Activated effector memory CD4-positive, alpha-beta T cell treated with Interleukin-2 at 50 U/mL for 16 hours (primary cell): ENCODE results near the gene ATP8A2.

Source experiments
- DNase-seq: peaks from one replicate; pipeline ENCODE4 v3.0.0-alpha.2; 2020

The ATP8A2 gene

GRCh38 chr13:25645681-25646080, 273.9 kb downstream of the ATP8A2 start:
- DNase-seq, result no peak

GRCh38 chr13:25649001-25649633, 277.3 kb downstream of the ATP8A2 start:
- no peak for DNase-seq

GRCh38 chr13:25652764-25653163, 281.0 kb downstream of the ATP8A2 start:
- no peak for DNase-seq

GRCh38 chr13:25654322-25654721, 282.5 kb downstream of the ATP8A2 start:
- DNase-seq, result no peak

GRCh38 chr13:25657157-25657556, 285.4 kb downstream of the ATP8A2 start:
- no peak for DNase-seq

GRCh38 chr13:25659091-25659795, 287.5 kb downstream of the ATP8A2 start:
- no peak for DNase-seq

- no peak for DNase-seq
Measured at GRCh38 chr13:25660996-25661395, 289.2 kb downstream of the ATP8A2 start.

- DNase-seq, result no peak
Measured at GRCh38 chr13:25662516-25662915, 290.7 kb downstream of the ATP8A2 start.

GRCh38 chr13:25668345-25668744, 296.6 kb downstream of the ATP8A2 start:
- DNase-seq, result no peak

GRCh38 chr13:25673711-25674110, 301.9 kb downstream of the ATP8A2 start:
- DNase-seq, result no peak

- DNase-seq, result no peak
Measured at GRCh38 chr13:25674371-25674770, 302.6 kb downstream of the ATP8A2 start.

- no peak for DNase-seq
Measured at GRCh38 chr13:25675060-25675459, 303.3 kb downstream of the ATP8A2 start.

GRCh38 chr13:25677956-25678355, 306.2 kb downstream of the ATP8A2 start:
- no peak for DNase-seq

GRCh38 chr13:25678398-25678797, 306.6 kb downstream of the ATP8A2 start:
- no peak for DNase-seq

GRCh38 chr13:25679159-25679558, 307.4 kb downstream of the ATP8A2 start:
- DNase-seq, result no peak

GRCh38 chr13:25679936-25680335, 308.2 kb downstream of the ATP8A2 start:
- no peak for DNase-seq

GRCh38 chr13:25682276-25682675, 310.5 kb downstream of the ATP8A2 start:
- DNase-seq, result no peak

GRCh38 chr13:25683056-25683455, 311.3 kb downstream of the ATP8A2 start:
- DNase-seq, result no peak

GRCh38 chr13:25683662-25684370, 312.0 kb downstream of the ATP8A2 start:
- no peak for DNase-seq

GRCh38 chr13:25684491-25684890, 312.7 kb downstream of the ATP8A2 start:
- DNase-seq, result no peak

- no peak for DNase-seq
Measured at GRCh38 chr13:25686831-25687470, 315.2 kb downstream of the ATP8A2 start.

- DNase-seq, result no peak
Measured at GRCh38 chr13:25687471-25688225, 315.9 kb downstream of the ATP8A2 start.

- DNase-seq, result no peak
Measured at GRCh38 chr13:25688536-25688935, 316.8 kb downstream of the ATP8A2 start.
